GM23338 (cell line): ENCODE results near the gene ZNF892. TPM values are rescaled to one million over a fixed set of nuclear protein-coding genes. Genes with fewer than 3 reads are reported as not detected.

Experiments used
- ATAC-seq: fragments of 200-7000 bp; cut with Tn5 transposase; 3 replicates; pipeline ENCODE4 v1.9.1; 2020
- DNase-seq: peaks from one replicate; pipeline ENCODE4 v3.0.0-alpha.2; 2015; ENCODE audit warnings: low spot score
- H2AFZ ChIP-seq: fragments of 200-600 bp; sonication (generic); 2 replicates; pipeline ENCODE4 v1.8.0; 2016; ENCODE audit warnings: antibody characterized with exemption, mild to moderate bottlenecking, moderate library complexity
- H3F3A ChIP-seq: fragments of 200-600 bp; sonication (generic); replicated peaks from 2 replicates; pipeline ENCODE4 v1.8.0; 2017; ENCODE audit warnings: antibody characterized with exemption, mixed run types, low read depth
- H3K27ac ChIP-seq: fragments of 200-600 bp; sonication (generic); 2 replicates; pipeline ENCODE4 v1.6.1; 2016; ENCODE audit warnings: low read depth
- H3K27me3 ChIP-seq: fragments of 200-600 bp; sonication (generic); 2 replicates; pipeline ENCODE4 v1.8.0; 2016; ENCODE audit warnings: mild to moderate bottlenecking, mixed run types, moderate library complexity; ENCODE audit not compliant: insufficient read depth
- H3K36me3 ChIP-seq: fragments of 200-600 bp; sonication (generic); 2 replicates; pipeline ENCODE4 v1.8.0; 2016; ENCODE audit warnings: mild to moderate bottlenecking; ENCODE audit not compliant: insufficient read depth
- H3K4me1 ChIP-seq: fragments of 200-600 bp; sonication (generic); 2 replicates; pipeline ENCODE4 v1.8.0; 2016; ENCODE audit warnings: mild to moderate bottlenecking, moderate library complexity; ENCODE audit not compliant: insufficient read depth
- H3K4me2 ChIP-seq: fragments of 200-600 bp; sonication (generic); 2 replicates; pipeline ENCODE4 v1.7.1; 2017; ENCODE audit warnings: mixed run types
- H3K4me3 ChIP-seq: fragments of 200-600 bp; sonication (generic); 2 replicates; pipeline ENCODE4 v1.6.1; 2016; ENCODE audit warnings: mixed run types
- H3K79me2 ChIP-seq: fragments of 200-600 bp; sonication (generic); replicated peaks from 2 replicates; pipeline ENCODE4 v1.8.0; 2017; ENCODE audit warnings: mild to moderate bottlenecking; ENCODE audit not compliant: insufficient read depth
- H3K9me2 ChIP-seq: fragments of 200-600 bp; sonication (generic); 2 replicates; pipeline ENCODE4 v1.8.0; 2017; ENCODE audit not compliant: insufficient read depth
- H4K20me1 ChIP-seq: fragments of 200-600 bp; sonication (generic); replicated peaks from 2 replicates; pipeline ENCODE4 v1.8.0; 2017; ENCODE audit warnings: mild to moderate bottlenecking; ENCODE audit not compliant: insufficient read depth
- H3K27ac Mint-ChIP-seq: 2 replicates; pipeline ENCODE4 v1.8.0; 2020; ENCODE audit warnings: inconsistent platforms, mild to moderate bottlenecking, moderate library complexity, mixed read lengths
- H3K27me3 Mint-ChIP-seq: 3 replicates; pipeline ENCODE4 v1.8.0; 2022; ENCODE audit warnings: low read depth, mild to moderate bottlenecking, moderate library complexity, mixed read lengths, inconsistent platforms; ENCODE audit not compliant: insufficient read depth, poor library complexity
- H3K36me3 Mint-ChIP-seq: 3 replicates; pipeline ENCODE4 v1.8.0; 2021; ENCODE audit warnings: low read depth, mild to moderate bottlenecking, inconsistent platforms, moderate library complexity, mixed read lengths
- H3K4me1 Mint-ChIP-seq: 3 replicates; pipeline ENCODE4 v1.8.0; 2020; ENCODE audit warnings: mild to moderate bottlenecking, inconsistent platforms, mixed read lengths
- H3K4me3 Mint-ChIP-seq: 3 replicates; pipeline ENCODE4 v1.8.0; 2021; ENCODE audit warnings: moderate library complexity, mild to moderate bottlenecking, inconsistent platforms, mixed read lengths
- H3K9me3 Mint-ChIP-seq: 3 replicates; pipeline ENCODE4 v1.8.0; 2020; ENCODE audit warnings: moderate library complexity, mild to moderate bottlenecking, inconsistent platforms, mixed read lengths
- CREB1 ChIP-seq: fragments of 250-450 bp; sonication (Bioruptor Pico); IDR thresholded peaks from 2 replicates; pipeline ENCODE4 v1.5.0; 2020; ENCODE audit warnings: low read depth, mild to moderate bottlenecking, moderate library complexity
- CTCF ChIP-seq, 2 experiments: fragments of 200-600 bp in 1 of 2; sonication (generic) in 1 of 2; conservative IDR thresholded peaks; 2 replicates each; pipeline versions ENCODE4 v1.5.1 to v1.6.1; 2016 to 2017; ENCODE audit warnings: antibody characterized with exemption in 2 of 2, low read depth in 2 of 2, mild to moderate bottlenecking in 2 of 2, moderate library complexity in 1 of 2
- EZH2phosphoT487 ChIP-seq: fragments of 200-600 bp; sonication (generic); IDR thresholded peaks from one replicate; pipeline ENCODE4 v1.8.1; 2018; ENCODE audit warnings: antibody characterized with exemption; ENCODE audit not compliant: unreplicated experiment
- NANOG ChIP-seq: IDR thresholded peaks from 2 replicates; pipeline ENCODE4 v1.6.1; 2016; ENCODE audit warnings: antibody characterized with exemption, borderline replicate concordance
- STAT1 ChIP-seq: IDR thresholded peaks from one replicate; pipeline ENCODE4 v1.6.1; 2016; ENCODE audit warnings: antibody characterized with exemption; ENCODE audit not compliant: unreplicated experiment
- ZNF331 ChIP-seq: fragments of 250-450 bp; sonication (Bioruptor Pico); IDR thresholded peaks from 2 replicates; pipeline ENCODE4 v1.5.0; 2020; ENCODE audit warnings: low read depth, mild to moderate bottlenecking, moderate library complexity
- polyA plus RNA-seq: library from polyadenylated mRNA; unstranded; fragments of >200 nt; fragmentation: Nextera tagmentation; extraction: Ambion mirVana; gene quantifications from 2 replicates; pipeline ENCODE4 v1.2.1, GENCODE V29; 2016
- total RNA-seq: library from RNA; depleted of rRNA; stranded (reverse); fragments of >200 nt; shearing (Covaris generic); gene quantifications from 2 replicates; pipeline ENCODE4 v1.2.3, GENCODE V29; 2014
- TF ChIP-seq, protein P1 (sequence below): IDR thresholded peaks from one replicate; pipeline ENCODE4 v1.6.1; 2018; ENCODE audit warnings: antibody characterized with exemption; ENCODE audit not compliant: unreplicated experiment
- TF ChIP-seq, protein P2 (sequence below): fragments of 250-450 bp; sonication (Bioruptor Pico); IDR thresholded peaks from 2 replicates; pipeline ENCODE4 v1.5.0; 2020; ENCODE audit warnings: mild to moderate bottlenecking, moderate library complexity
- TF ChIP-seq, protein P3 (sequence below): IDR thresholded peaks from 2 replicates; pipeline ENCODE4 v1.6.1; 2016; ENCODE audit warnings: antibody characterized with exemption

Gene ZNF892
- total and polyA plus RNA-seq, 2 experiments from 2014 or later = 2.2 to 17.9 TPM

- TF ChIP-seq, protein P1, sequence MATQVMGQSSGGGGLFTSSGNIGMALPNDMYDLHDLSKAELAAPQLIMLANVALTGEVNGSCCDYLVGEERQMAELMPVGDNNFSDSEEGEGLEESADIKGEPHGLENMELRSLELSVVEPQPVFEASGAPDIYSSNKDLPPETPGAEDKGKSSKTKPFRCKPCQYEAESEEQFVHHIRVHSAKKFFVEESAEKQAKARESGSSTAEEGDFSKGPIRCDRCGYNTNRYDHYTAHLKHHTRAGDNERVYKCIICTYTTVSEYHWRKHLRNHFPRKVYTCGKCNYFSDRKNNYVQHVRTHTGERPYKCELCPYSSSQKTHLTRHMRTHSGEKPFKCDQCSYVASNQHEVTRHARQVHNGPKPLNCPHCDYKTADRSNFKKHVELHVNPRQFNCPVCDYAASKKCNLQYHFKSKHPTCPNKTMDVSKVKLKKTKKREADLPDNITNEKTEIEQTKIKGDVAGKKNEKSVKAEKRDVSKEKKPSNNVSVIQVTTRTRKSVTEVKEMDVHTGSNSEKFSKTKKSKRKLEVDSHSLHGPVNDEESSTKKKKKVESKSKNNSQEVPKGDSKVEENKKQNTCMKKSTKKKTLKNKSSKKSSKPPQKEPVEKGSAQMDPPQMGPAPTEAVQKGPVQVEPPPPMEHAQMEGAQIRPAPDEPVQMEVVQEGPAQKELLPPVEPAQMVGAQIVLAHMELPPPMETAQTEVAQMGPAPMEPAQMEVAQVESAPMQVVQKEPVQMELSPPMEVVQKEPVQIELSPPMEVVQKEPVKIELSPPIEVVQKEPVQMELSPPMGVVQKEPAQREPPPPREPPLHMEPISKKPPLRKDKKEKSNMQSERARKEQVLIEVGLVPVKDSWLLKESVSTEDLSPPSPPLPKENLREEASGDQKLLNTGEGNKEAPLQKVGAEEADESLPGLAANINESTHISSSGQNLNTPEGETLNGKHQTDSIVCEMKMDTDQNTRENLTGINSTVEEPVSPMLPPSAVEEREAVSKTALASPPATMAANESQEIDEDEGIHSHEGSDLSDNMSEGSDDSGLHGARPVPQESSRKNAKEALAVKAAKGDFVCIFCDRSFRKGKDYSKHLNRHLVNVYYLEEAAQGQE = no peak
- TF ChIP-seq NANOG (no peak), STAT1 (no peak), CREB1 (CRISPR knock-in tag) (no peak)
Observed at GRCh38 chr2:95206096-95206495, 1.2 kb upstream of the ZNF892 start (continued).

GRCh38 chr2:95208106-95208505 is 785 bp downstream of the ZNF892 start:
- Histone ChIP-seq H3K4me3 (peak overlapping the region; percentile 85), H3K27ac (no peak overlapping the region), H3K4me2 (peak overlapping the region; percentile 93), H3K9me2 (no peaks in the 10 kb centered on the region), H2AFZ (peak overlapping the region; percentile 94; the same call in 1 of the 2 replicates), H3K36me3 (peaks cover 25% of the 10 kb centered on the region), H3F3A (peaks cover 5% of the 10 kb centered on the region; the same call in 1 of the 2 replicates), H3K4me1 (peaks cover 14% of the 10 kb centered on the region), H3K27me3 (peaks cover 26% of the 10 kb centered on the region), H4K20me1 (peaks cover 9% of the 10 kb centered on the region), H3K79me2 (peaks cover 14% of the 10 kb centered on the region; the same call in 1 of the 2 replicates)
- Mint-ChIP-seq H3K27ac (no peak overlapping the region), H3K27me3 (peaks cover 20% of the 10 kb centered on the region), H3K4me3 (peak overlapping the region; percentile 86), H3K9me3 (peaks cover 39% of the 10 kb centered on the region), H3K4me1 (peaks cover 21% of the 10 kb centered on the region; the same call in 2 of the 3 replicates), H3K36me3 (peaks cover 49% of the 10 kb centered on the region)
- DNase-seq (no peak), ATAC-seq (no peak)
- TF ChIP-seq, protein P2, sequence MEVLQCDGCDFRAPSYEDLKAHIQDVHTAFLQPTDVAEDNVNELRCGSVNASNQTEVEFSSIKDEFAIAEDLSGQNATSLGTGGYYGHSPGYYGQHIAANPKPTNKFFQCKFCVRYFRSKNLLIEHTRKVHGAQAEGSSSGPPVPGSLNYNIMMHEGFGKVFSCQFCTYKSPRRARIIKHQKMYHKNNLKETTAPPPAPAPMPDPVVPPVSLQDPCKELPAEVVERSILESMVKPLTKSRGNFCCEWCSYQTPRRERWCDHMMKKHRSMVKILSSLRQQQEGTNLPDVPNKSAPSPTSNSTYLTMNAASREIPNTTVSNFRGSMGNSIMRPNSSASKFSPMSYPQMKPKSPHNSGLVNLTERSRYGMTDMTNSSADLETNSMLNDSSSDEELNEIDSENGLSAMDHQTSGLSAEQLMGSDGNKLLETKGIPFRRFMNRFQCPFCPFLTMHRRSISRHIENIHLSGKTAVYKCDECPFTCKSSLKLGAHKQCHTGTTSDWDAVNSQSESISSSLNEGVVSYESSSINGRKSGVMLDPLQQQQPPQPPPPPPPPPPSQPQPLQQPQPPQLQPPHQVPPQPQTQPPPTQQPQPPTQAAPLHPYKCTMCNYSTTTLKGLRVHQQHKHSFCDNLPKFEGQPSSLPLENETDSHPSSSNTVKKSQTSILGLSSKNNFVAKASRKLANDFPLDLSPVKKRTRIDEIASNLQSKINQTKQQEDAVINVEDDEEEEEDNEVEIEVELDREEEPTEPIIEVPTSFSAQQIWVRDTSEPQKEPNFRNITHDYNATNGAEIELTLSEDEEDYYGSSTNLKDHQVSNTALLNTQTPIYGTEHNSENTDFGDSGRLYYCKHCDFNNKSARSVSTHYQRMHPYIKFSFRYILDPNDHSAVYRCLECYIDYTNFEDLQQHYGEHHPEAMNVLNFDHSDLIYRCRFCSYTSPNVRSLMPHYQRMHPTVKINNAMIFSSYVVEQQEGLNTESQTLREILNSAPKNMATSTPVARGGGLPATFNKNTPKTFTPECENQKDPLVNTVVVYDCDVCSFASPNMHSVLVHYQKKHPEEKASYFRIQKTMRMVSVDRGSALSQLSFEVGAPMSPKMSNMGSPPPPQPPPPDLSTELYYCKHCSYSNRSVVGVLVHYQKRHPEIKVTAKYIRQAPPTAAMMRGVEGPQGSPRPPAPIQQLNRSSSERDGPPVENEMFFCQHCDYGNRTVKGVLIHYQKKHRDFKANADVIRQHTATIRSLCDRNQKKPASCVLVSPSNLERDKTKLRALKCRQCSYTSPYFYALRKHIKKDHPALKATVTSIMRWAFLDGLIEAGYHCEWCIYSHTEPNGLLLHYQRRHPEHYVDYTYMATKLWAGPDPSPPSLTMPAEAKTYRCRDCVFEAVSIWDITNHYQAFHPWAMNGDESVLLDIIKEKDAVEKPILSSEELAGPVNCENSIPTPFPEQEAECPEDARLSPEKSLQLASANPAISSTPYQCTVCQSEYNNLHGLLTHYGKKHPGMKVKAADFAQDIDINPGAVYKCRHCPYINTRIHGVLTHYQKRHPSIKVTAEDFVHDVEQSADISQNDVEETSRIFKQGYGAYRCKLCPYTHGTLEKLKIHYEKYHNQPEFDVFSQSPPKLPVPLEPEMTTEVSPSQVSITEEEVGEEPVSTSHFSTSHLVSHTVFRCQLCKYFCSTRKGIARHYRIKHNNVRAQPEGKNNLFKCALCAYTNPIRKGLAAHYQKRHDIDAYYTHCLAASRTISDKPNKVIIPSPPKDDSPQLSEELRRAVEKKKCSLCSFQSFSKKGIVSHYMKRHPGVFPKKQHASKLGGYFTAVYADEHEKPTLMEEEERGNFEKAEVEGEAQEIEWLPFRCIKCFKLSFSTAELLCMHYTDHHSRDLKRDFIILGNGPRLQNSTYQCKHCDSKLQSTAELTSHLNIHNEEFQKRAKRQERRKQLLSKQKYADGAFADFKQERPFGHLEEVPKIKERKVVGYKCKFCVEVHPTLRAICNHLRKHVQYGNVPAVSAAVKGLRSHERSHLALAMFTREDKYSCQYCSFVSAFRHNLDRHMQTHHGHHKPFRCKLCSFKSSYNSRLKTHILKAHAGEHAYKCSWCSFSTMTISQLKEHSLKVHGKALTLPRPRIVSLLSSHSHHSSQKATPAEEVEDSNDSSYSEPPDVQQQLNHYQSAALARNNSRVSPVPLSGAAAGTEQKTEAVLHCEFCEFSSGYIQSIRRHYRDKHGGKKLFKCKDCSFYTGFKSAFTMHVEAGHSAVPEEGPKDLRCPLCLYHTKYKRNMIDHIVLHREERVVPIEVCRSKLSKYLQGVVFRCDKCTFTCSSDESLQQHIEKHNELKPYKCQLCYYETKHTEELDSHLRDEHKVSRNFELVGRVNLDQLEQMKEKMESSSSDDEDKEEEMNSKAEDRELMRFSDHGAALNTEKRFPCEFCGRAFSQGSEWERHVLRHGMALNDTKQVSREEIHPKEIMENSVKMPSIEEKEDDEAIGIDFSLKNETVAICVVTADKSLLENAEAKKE = no peak
- no peak for TF ChIP-seq EZH2phosphoT487
- TF ChIP-seq, protein P3, sequence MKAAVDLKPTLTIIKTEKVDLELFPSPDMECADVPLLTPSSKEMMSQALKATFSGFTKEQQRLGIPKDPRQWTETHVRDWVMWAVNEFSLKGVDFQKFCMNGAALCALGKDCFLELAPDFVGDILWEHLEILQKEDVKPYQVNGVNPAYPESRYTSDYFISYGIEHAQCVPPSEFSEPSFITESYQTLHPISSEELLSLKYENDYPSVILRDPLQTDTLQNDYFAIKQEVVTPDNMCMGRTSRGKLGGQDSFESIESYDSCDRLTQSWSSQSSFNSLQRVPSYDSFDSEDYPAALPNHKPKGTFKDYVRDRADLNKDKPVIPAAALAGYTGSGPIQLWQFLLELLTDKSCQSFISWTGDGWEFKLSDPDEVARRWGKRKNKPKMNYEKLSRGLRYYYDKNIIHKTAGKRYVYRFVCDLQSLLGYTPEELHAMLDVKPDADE = no peak
- no peak for TF ChIP-seq ZNF331
- no peak for TF ChIP-seq CTCF (conservative IDR thresholded peaks at IDR 0.05; ENCODE audit: low read depth in 2 of 2)
